GM18502 (cell line): ENCODE data around the gene DRC7.
"Not testable (repeated sequence)": the region's sequence is repeated elsewhere in the genome, so short reads cannot be mapped to it uniquely, and the experiment has no call there.

Experiments
- ATAC-seq: cut with Tn5 transposase; IDR thresholded peaks from one replicate; pipeline ENCODE4 v1.9.1; 2021; ENCODE audit warnings: mild to moderate bottlenecking; ENCODE audit not compliant: unreplicated experiment, poor library complexity

DRC7 gene

DNA sequence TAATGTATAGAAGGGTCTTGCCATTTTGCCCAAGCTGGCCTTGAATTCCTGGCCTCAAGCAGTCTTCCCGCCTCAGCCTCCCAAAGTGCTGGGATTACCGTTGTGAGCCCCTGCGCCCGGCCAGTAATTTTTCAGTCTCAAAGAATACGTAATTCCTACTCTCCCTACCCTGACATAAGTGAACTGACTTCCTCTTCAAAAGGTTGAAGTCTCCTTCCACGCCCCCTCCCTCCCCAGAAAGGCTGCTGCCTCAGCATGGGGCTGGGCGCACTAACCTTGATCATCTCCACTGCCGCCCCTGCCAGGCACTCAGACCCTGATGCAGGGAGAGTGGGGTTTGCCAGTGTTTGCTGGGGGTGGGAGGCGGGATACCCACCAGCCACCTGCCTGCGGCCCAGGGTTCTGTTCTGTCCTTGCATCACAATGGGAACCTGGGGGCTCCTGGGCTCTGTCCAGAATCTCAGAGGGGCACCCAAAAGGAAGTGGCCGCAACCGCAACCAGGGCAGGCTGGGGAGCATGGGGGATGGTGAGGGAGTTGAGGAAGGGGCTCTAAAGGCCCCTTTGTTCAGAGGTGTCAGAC lies 80.2 kb downstream of the DRC7 start:
- no peak for ATAC-seq

DNA sequence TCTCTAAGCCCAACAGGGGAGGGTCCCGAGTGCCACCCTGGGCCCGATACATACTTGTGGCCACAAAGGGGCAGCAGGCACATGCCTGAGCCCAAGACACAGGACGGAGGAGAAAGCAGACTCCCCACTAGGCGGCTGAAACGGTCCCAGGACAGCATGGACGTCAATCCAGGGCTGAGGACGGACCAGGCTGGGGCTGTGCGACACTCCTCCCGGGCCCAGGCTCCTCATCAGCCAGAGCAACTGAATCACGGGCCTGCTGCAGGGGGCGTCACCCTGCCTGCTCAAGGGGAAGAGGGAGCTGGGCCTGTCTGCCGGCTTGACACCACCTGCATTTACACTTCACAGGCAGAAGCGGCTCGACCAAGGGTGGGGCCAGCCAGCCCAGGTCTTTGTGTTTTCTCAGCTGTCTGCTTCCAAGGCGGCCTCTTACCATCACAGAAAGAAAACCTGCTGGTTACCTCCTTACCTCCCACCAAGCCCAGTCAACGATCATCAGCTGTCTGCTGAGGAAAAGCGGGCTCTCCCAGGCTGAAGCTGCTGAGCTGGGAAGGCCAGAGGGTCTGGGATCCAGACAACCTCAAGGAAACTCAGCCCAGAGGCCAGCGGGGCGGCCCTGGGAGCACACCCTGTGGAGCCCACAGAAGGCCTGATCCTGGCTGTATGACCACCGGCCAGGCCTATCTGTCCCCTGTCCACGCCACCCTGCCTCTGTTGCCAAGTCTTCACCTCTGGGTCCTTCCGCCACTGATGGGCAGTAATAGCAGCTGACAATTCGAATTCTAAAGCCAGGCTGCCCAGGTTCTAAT lies 81.3 kb downstream of the DRC7 start:
- no peak for ATAC-seq

- ATAC-seq = no peak
These were observed 84.1 kb downstream of the DRC7 start for GRCh38 chr16:57778658-57779057.

DNA sequence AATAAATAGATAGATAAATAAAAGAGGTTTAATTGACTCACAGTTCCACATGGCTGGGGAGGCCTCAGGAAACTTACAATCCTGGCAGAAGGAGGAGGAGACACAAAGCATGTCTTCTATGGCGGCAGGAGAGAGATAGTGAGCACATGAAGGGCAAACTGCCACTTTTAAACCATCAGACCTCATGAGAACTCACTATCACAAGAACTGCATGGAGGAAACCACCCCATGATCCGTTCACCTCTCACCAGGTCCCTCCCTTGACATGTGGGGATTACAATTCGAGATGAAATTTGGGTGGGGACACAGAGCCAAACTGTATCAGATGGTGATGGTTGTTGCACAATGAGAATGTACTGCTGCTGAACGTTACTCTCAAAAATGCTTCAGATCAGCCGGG lies 85.2 kb downstream of the DRC7 start:
- ATAC-seq = not testable (repeated sequence)

DNA sequence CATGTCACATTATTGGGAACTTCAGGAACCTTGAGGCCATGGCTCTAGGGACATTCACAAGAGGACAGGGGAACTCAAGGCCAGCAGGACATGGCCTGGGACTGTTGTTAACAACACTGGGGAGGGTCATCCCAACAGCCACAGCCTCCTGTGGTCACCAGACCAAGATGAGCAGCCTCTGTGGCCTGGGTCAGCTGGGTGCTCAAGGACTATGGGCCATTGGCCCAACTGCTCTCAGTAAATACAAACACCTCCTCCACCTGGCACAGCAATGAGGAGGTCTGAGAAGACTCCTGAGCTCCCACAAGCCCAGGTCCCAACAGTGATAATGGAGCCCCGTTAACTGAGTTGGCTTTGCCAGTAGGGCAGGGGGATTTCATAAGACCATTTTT lies 86.7 kb downstream of the DRC7 start:
- ATAC-seq = no peak
